HG02870 (cell line): ENCODE measurements around the gene ELAPOR1.

Experiments
- ATAC-seq: cut with Tn5 transposase; IDR thresholded peaks from one replicate; pipeline ENCODE4 v1.9.1; 2021; ENCODE audit warnings: mild to moderate bottlenecking, moderate library complexity; ENCODE audit not compliant: unreplicated experiment

ELAPOR1 gene, protein sequence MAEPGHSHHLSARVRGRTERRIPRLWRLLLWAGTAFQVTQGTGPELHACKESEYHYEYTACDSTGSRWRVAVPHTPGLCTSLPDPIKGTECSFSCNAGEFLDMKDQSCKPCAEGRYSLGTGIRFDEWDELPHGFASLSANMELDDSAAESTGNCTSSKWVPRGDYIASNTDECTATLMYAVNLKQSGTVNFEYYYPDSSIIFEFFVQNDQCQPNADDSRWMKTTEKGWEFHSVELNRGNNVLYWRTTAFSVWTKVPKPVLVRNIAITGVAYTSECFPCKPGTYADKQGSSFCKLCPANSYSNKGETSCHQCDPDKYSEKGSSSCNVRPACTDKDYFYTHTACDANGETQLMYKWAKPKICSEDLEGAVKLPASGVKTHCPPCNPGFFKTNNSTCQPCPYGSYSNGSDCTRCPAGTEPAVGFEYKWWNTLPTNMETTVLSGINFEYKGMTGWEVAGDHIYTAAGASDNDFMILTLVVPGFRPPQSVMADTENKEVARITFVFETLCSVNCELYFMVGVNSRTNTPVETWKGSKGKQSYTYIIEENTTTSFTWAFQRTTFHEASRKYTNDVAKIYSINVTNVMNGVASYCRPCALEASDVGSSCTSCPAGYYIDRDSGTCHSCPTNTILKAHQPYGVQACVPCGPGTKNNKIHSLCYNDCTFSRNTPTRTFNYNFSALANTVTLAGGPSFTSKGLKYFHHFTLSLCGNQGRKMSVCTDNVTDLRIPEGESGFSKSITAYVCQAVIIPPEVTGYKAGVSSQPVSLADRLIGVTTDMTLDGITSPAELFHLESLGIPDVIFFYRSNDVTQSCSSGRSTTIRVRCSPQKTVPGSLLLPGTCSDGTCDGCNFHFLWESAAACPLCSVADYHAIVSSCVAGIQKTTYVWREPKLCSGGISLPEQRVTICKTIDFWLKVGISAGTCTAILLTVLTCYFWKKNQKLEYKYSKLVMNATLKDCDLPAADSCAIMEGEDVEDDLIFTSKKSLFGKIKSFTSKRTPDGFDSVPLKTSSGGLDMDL

DNA sequence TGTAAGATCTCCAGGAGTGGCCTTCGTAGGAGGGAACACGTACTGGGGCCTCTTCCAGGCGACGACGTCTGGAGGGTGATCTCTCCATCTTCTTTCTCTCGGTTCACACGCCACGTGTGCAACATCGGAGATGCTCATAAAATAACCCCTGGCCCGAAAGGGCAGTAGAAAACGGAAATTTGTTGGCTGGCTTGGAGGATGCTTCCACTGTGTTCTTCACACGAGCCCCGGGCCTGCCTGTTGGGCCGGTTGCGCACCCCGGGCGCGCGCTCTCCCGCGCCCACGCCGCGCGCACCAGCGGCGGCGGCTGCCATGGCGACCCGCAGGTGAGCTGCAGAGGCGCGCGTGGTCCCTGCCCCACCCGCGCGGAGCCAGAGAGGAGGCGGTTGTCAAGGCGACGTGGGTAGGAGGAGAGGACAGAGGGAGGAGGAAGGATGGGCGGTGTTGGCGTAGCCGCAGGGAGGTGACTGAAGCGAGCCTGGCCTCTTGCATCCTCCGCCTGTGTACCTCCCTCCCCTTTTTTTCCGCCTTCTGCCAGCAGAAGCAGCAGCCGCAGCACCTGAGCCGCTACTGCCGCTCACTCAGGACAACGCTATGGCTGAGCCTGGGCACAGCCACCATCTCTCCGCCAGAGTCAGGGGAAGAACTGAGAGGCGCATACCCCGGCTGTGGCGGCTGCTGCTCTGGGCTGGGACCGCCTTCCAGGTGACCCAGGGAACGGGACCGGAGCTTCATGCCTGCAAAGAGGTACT is at the start of gene ELAPOR1:
Gene ELAPOR1 (plus strand): TSS at position 526 of the 752 bp plus-strand sequence. CDS start 69 bp downstream, at position 595.
- peak; percentile 59 for ATAC-seq

DNA sequence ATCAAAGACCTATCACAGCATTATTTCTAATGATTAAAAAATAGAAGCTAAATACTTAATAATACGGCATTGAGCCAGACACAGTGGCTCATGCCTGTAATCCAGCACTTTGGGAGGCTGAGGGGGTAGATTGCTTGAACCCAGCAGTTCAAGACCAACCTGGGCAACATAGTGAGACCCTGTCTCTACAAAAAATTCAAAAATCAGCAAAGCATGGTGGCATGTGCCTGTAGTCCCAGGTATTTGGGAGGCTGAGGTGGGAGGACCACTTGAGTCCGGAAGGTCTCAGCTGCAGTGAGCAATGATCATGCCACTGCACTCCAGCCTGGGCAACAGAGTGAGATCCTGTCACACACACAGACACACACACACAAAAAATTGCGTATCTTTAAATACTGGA is 48.8 kb upstream of the ELAPOR1 start:
- ATAC-seq = no peak

DNA sequence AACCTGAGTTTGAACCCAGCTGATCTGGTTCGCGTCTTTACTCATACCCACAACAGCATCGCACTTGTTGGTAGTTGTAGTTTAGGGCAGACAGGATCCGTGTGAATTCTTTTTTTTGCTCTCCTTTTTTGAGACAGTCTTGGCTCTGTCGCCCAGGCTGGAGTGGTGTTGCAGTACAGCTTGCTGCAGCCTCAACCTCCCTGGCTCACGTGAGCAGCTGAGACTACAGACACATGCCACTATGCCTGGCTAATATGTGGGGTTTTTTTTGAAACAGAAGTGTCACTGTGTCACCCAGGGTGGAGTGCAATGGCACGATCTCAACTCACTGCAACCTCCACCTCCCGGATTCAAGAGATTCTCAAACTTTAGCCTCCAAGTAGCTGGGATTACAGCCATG is 46.0 kb upstream of the ELAPOR1 start:
- ATAC-seq = no peak

DNA sequence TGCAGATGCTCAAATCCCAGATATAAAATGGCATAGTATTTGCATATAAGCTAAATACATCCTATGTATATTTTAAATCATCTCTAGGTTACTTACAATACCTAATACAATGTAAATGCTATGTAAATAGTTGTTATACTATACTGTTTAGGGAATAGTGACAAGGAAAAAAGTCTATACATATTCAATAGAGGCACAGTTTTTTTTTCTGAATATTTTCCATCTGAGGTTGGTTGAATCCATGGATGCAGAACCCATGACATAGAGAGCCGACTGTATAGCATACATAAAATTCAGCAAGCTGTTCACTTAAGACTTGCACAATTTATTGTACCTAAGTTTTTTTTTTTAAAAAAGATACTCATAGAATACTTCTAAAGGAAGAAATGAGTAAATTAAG is 44.6 kb upstream of the ELAPOR1 start:
- no peak for ATAC-seq

DNA sequence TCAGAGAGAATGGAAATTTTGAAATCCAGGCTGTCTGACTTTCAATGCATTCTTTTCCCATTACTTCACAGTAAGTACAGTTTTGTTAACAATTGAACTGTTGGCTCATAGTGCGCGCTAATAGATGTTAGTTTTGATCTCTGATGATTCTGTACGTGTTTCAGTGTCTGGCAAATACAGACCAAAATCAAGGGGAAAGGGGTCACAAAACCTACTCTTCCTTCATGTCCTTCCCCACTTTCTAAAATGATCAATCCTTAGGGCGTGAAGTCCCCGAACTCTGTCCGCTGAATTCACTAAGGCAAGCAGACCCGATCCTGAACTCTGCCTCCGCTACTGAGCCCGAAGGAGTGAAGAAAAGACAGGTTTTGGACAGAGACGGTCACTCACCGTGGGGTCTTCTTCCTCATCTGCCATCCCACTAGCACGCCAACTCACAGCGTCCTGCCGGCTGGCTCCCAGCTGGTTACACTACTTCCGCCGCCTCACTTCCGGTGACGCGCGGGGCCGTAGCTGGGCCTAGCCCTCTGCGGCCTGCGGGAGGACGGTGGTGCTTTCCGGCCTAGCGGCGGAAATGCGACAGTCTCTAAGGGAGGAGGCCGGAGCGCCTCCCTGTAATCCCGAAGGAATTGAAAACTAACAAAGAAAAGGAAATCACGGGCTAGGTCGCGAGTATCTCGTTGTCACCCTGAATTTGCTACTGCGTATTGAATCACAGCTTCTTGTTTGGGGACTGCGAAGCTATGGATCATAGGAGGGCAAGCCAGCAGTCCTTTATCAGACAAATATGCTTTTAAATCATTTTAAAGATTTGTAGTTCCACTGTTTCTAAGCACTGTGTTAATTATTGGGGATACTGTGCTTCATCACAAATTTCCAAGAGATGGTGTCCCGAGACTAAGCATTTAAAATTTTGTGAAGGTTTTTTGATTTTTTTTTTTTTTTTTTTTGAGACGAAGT is 38.1 kb upstream of the ELAPOR1 start, which contains the start of gene TAF13:
Gene TAF13 (minus strand): TSS at position 473 of the 960 bp plus-strand sequence. CDS start 56 bp downstream, at position 417.
- peak; percentile 99 for ATAC-seq

DNA sequence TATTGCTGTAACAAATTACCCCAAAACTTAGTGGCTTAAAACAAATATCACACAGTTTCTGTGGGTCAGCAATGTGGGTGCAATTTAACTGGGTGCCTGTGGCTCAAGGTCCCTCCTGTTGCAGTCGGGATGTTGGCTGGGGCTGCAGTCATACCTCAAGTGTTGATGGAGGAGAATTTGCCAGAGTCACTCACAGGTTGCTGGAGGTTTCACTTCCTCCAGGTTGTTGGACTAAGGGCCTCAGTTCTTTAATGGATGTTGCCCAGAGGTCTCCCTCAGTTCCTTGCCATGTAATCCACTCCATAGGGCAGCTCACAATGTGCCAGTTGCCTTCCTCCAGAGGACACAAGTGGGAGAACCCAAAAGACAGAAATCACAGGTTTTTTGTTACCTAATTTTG is 35.6 kb upstream of the ELAPOR1 start:
- no peak for ATAC-seq

DNA sequence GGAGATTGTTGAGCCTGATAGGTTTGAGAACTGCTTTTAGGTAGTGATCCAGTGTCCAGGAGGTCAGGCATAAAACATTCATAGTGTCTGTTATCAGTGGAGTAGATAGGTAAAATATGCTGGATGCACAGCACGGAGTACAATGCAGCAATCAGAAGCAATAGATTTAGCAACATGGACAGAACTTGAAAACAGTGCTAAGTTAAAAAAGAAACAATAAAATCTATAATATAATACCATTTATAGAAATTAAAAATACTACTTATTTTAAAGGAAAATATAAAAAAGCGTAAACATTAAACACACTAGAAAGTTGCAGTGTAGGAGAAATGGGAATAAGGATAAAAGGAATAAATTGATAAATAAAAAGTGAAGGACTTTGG is 34.7 kb upstream of the ELAPOR1 start:
- ATAC-seq = no peak

DNA sequence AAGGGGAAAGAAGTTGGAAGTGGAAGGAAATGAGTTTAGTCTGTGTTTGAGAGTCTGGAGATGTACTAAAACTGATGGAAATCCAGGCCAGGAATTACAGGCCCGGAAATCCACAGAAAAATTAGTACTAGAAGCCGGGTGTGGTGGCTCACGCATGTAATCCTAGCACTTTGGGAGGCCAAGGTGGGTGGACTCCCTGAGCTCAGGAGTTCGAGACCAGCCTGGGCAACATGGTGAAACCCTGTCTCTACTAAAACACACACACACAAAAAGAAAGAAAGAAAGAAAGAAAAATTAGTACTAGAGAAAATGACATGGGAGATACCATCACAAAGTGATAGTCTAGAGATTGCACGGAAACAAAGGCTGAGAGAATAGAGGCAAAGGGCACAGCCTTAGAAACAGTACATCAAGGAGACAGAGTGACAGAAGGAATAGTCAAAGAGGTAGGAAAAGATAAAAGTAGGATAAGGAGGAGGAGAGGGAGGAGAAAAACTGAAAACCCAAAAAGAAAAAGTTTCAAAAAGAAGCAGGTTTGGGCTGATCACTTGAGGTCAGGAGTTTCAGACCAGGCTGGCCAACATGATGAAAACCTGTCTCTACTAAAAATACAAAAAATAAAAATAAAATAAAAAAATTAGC is 33.4 kb upstream of the ELAPOR1 start:
- no peak for ATAC-seq

DNA sequence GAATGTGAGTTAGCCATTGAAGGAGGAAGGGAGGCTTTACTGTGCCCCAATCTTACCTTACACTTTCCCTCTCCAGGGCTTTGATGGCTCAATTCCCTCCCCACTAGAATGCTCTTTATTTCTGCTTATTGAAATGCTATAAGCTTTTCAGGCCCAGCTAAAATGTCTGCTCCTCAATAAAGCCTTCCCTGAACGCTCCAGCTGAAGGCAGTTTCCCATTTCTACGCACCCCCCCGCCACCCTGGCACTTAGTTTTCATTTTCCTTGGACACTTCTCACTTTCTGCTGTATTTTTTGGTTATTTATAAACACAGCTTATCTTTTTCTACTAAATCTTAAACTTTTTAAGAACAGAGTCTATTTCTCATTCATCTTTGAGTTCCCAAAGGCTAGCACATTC is 30.4 kb upstream of the ELAPOR1 start:
- ATAC-seq = no peak

DNA sequence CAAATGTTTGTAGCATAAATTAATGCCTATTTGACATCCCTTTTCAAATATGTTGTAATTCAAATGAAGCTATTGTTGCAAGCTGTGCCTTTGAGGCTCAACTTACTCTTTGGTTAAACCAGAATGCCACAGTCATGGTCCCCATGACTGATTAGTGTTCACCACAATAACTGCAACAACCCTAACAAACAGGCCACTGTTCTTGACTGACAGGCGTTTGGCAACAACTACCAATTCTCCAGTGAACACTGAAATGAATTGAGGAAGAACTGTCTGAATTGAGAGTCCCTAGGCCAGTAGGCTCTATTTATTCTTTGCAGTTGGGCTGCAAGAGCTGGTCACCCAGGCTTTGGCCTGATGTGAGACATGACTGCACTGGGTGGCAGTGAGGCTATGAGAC is 30.0 kb upstream of the ELAPOR1 start:
- ATAC-seq = no peak

DNA sequence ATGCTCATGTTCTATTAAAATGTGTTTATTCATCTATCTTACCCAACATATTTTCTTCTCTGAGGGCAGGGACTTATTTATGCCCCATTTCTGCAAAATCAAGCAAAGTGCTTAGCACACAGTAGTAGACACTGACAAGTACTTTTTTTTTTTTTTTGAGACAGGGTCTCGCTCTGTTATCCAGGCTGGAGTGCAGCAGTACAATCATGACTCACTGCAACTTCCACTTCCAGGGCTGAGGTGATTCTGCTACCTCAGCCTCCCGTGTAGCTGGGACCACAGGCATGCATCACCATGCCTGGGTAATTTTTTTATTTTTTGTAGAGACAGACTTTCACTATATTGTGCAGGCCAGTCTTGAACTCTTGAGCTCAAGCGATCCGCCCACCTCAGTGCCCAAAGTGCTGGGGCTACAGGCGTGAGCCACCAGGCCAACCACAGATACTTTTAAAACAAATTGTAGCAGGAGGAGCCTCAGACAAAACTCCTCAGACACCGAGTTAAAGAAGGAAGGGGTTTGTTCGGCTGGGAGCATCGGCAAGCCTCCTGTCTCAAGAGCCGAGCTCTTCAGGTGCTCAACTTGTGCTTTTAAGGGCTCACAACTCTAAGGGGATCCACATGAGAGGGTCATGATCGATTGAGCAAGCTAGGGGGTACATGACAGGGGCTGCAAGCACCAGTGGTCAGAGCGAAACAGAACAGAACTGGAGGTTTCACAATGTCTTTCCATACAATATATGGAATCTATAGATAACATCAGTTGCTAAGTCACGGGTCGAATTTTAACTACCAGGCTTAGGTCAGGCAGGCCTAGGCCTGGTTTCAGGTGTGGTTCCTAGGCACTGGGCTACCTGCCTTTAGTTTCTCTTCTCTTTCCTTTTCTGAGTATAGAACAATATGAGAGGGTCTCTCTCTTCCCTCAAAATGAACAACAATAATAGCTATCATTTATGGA is 29.1 kb upstream of the ELAPOR1 start:
- no peak for ATAC-seq

DNA sequence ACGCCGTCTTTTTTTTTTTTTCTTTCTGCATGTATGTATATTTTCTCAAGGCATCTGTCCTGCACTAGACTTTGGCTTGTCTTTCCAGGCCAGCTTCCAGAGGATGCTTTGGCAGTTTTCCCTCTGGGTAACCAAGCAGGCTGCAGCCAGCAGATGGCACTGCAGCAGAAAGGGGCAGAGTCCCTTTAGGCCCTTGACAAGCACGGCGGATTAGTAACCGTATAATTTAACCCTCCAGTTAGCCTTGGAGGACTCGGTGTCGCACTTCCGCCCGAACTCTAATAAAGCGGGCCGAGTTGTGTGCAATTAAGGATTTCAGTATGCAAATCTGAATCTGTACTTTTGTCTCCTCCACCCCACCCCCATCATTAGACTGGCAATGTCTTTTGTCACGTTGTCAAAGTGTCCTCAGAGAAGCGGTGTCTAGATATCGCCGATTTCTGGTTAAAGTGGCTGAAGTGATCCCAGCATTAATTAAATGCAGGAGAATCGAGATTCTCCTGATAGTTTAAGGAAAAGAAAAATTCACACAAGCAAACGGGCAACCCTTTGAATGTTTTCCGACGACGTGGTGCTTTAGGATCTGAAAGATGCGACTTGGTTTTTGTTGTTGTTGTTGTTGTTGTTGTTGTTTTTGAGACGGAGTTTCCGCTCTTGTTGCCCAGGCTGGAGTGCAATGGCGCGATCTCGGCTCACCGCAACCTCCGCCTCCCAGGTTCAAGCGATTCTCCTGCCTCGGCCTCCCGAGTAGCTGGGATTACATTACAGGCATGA is 24.5 kb upstream of the ELAPOR1 start:
- no peak for ATAC-seq

DNA sequence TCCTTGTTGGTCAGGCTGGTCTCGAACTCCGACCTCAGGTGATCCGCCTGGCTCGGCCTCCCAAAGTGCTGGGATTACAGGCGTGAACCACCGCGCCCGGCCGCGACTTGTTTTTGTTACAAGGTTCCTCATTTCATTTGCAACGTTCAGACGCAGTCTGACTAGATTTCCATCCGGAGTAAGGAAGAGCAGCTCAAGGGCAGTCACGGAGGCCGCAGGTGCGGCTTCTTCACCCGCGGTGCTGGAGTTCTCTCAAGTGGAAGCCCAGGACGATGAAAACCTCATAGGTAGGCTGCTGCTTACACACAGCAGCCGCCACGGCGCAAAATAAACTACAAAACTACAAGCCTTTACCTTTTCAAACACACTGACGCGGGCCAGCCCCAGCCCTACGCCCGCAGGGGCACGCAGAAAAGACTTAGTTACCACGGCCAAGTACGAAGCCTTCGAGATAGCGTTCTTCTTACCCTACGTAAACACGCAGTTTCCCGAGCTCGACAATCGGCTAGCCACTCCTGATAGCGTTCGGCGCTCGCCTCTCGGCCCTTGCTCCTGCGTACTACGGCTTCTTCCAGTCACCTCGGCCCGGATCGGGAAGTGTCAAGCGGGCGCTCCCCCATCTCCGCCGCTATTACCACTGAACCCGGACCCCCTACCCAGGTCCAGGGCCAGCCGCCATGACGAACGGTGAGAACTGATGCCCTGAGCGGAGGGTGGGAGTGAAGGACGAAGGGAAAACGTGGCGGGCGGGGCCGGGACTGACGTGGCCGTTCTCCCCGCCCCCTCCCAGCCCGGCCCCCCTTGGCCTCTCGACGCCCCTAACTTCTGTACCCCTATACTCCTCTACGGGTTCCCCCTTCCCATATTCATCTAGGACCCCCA is 23.5 kb upstream of the ELAPOR1 start, which contains the start of gene TMEM167B:
Gene TMEM167B (plus strand): TSS at position 569 of the 882 bp plus-strand sequence. CDS start 109 bp downstream, at position 678.
- peak; percentile 82 for ATAC-seq

DNA sequence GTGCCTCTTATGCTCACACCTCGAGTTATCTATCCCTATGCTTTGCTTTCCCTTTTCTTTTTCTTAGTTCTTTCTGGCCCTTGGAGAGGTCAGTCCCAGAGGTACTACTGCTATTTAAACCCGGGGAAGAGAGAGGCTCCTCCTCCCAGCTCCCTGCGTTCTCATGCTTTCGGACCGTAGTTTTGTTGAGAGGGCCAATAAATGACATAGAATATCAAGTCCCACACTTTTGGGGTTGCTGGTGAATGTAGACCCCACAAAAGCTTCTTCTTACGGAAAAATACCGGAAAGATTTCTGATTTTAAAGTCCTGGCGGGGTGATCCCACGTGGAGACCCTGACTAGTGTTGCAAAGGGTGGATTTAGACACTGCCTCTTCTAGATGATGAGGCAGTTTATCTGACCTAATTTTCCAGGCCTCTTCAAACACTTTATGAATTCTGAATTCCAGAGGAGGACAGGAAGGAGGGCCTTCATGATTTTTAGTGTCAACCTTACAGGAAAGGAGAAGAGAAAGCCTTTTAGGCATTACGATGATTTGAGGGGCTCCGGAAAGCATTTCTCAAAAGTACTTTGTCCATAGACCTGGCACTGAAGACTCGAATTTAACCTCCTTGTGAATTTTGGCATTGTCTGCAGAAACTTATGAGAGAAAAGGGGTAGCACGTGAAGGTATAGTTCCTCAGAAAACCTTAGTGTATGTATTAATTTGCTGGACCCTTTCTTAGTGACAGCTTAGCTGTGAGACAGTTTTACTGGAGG is 22.7 kb upstream of the ELAPOR1 start:
- ATAC-seq = peak; percentile 50

DNA sequence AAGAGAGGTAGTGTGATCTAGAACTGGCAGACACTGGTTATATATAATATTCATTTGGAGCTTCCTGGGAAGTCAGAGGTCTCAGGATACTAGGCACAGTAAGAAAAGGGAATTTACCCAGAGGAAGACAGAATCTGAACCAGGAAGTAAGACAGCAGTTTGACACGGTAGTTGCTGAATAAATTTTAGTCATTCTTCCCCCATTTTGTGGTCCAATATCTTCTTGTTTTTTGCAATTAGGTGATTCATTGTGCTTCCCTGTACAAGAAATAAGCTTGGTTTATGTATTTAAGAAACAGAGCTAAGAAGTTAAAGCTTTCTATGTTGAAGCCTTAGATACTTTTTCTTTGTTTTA is 22.1 kb upstream of the ELAPOR1 start:
- no peak for ATAC-seq

DNA sequence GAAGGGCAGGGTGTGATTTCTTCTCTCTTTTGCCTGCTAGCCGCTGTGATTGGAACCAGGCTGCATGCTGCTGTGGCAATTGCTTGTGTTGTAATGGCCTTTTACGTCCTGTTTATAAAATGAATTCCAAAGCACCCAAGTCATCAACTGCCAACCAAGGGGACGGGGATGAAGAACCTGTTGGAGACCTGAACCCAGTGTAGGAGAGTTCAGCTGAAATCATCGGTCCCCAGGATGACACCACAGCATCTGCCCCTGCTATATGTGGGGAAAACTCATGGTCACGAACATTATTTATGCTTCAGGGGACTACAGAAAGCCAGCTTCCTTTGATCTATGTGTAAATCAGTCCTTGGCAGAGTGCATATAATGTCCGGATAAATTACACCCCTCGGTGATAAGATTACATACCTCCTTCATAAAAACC is 19.5 kb upstream of the ELAPOR1 start:
- ATAC-seq = no peak
